OCI-LY1 (cell line): Measurements from ENCODE around the gene SYNPO2.

Experiments
- CTCF ChIP-seq: fragments of 200-600 bp; sonication (generic), shearing (Covaris generic); IDR thresholded peaks from 2 replicates; pipeline ENCODE4 v1.5.1; 2017; ENCODE audit warnings: mild to moderate bottlenecking, antibody characterized with exemption, low read length, moderate library complexity, mixed read lengths
- EZH2 ChIP-seq: fragments of 200-600 bp; sonication (generic), shearing (Covaris generic); IDR thresholded peaks from 2 replicates; pipeline ENCODE4 v1.8.0; 2017; ENCODE audit warnings: borderline replicate concordance, mixed run types, mild to moderate bottlenecking, antibody characterized with exemption, low read length, moderate library complexity, mixed read lengths

- TF ChIP-seq EZH2 (no peak), CTCF (no peak)
Observed at GRCh38 chr4:119053997-119054396, 165.3 kb downstream of the SYNPO2 start.
